Activated naive CD4-positive, alpha-beta T cell treated with anti-CD3 and anti-CD28 coated beads, Interleukin-2, amount 10 ng/mL, durations not matched to agents 7 days and 5 days (primary cell): ENCODE results near the gene PPP2R1B.

Source experiments
- CTCF ChIA-PET: fragments of 350-600 bp; sonication (Branson Sonifier 250); formaldehyde crosslinking; loops from one replicate; lab custom pipeline; 2021; ENCODE audit warnings: antibody characterized with exemption; lab: Charles Lee
- DNase-seq: peaks from one replicate; pipeline ENCODE4 v3.0.0-alpha.2; 2020
- H3K27ac Mint-ChIP-seq: one replicate; pipeline ENCODE4 v1.8.0; 2021; ENCODE audit warnings: mild to moderate bottlenecking, moderate library complexity, mixed read lengths
- H3K27me3 Mint-ChIP-seq: one replicate; pipeline ENCODE4 v1.8.0; 2021; ENCODE audit warnings: mild to moderate bottlenecking, mixed read lengths
- H3K36me3 Mint-ChIP-seq: one replicate; pipeline ENCODE4 v1.8.0; 2021; ENCODE audit warnings: mixed read lengths
- H3K4me1 Mint-ChIP-seq: one replicate; pipeline ENCODE4 v1.8.0; 2021; ENCODE audit warnings: mixed read lengths
- H3K4me3 Mint-ChIP-seq: one replicate; pipeline ENCODE4 v1.8.0; 2021; ENCODE audit warnings: mild to moderate bottlenecking, moderate library complexity, mixed read lengths
- H3K9me3 Mint-ChIP-seq: one replicate; pipeline ENCODE4 v1.8.0; 2021; ENCODE audit warnings: mixed read lengths

Gene PPP2R1B

GRCh38 chr11:111694851-111695250, 71.3 kb downstream of the PPP2R1B start:
- Mint-ChIP-seq H3K4me3 (no peak overlapping the region), H3K27ac (no peak overlapping the region), H3K9me3 (no peaks in the 10 kb centered on the region), H3K27me3 (no peaks in the 10 kb centered on the region), H3K36me3 (peaks cover 8% of the 10 kb centered on the region), H3K4me1 (no peaks in the 10 kb centered on the region)
- no peak for DNase-seq
- CTCF ChIA-PET, result no interaction called here

- Mint-ChIP-seq H3K4me1 (no peaks in the 10 kb centered on the region), H3K27ac (no peak overlapping the region), H3K9me3 (no peaks in the 10 kb centered on the region), H3K4me3 (no peak overlapping the region), H3K36me3 (peaks cover 12% of the 10 kb centered on the region), H3K27me3 (no peaks in the 10 kb centered on the region)
- CTCF ChIA-PET, result interaction anchor here (0.6 kb wide), 1 partner anchor 124 kb away, joined by 4 read pairs; no protein-coding TSS in a partner anchor
- DNase-seq, result no peak
Observed at GRCh38 chr11:111693224-111693937, 72.8 kb downstream of the PPP2R1B start.

- Mint-ChIP-seq H3K9me3 (no peaks in the 10 kb centered on the region), H3K27ac (no peak overlapping the region), H3K27me3 (no peaks in the 10 kb centered on the region), H3K36me3 (peaks cover 16% of the 10 kb centered on the region), H3K4me1 (no peaks in the 10 kb centered on the region), H3K4me3 (no peak overlapping the region)
- CTCF ChIA-PET, result no interaction called here
- DNase-seq, result no peak
Observed at GRCh38 chr11:111691741-111692140, 74.4 kb downstream of the PPP2R1B start.

DNA sequence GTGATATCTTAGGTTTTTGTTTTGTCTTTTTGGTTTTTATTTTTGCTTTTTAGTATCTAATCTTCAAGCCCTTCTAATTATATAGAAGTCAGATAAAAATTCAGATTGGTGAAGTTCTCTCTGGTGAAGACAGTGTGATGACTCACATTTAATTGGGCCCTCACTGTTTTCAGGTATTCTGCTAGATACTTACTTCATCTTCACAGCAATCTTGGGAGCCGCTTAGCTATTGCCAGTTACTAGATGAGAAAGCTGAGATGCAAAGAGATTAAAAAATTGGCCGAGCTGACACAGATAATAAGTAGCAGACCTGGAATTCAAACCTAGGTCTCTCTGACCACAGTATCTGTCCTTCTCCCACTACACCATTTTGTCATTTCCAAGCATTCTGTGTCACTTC, 75.0 kb downstream of the PPP2R1B start:
- CTCF ChIA-PET, result no interaction called here
- H3K4me1 Mint-ChIP-seq, result no peaks in the 10 kb centered on the region
- H3K4me3 Mint-ChIP-seq, result no peak overlapping the region
- no peak overlapping the region for H3K27ac Mint-ChIP-seq
- H3K36me3 Mint-ChIP-seq, result peaks cover 16% of the 10 kb centered on the region
- DNase-seq, result no peak
- H3K9me3 Mint-ChIP-seq, result no peaks in the 10 kb centered on the region
- H3K27me3 Mint-ChIP-seq, result no peaks in the 10 kb centered on the region

DNA sequence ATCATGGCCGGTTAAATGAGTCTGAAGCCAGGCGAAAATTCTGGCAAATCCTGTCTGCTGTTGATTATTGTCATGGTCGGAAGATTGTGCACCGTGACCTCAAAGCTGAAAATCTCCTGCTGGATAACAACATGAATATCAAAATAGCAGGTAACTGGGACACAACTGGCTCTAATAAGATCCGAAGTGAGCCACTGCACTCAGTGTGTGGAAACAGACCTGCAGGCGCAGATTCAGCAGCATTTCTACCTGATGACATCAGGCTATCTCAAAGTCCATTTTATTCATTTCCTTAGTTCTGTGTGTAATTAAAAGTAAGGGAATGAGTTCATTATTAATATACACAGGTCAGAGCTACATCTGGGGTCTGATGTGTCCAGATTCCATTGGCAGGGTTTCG, 78.2 kb downstream of the PPP2R1B start:
- Mint-ChIP-seq H3K27me3 (no peaks in the 10 kb centered on the region), H3K9me3 (no peaks in the 10 kb centered on the region), H3K27ac (no peak overlapping the region), H3K4me1 (no peaks in the 10 kb centered on the region), H3K4me3 (no peak overlapping the region), H3K36me3 (peaks cover 16% of the 10 kb centered on the region)
- CTCF ChIA-PET, result no interaction called here
- DNase-seq, result no peak

GRCh38 chr11:111684251-111684650, 81.9 kb downstream of the PPP2R1B start:
- H3K36me3 Mint-ChIP-seq, result peaks cover 9% of the 10 kb centered on the region
- no peak overlapping the region for H3K4me3 Mint-ChIP-seq
- H3K27me3 Mint-ChIP-seq, result no peaks in the 10 kb centered on the region
- H3K4me1 Mint-ChIP-seq, result no peaks in the 10 kb centered on the region
- no peak for DNase-seq
- H3K9me3 Mint-ChIP-seq, result no peaks in the 10 kb centered on the region
- CTCF ChIA-PET, result interaction anchor here (0.7 kb wide), 1 partner anchor 34 kb away, joined by 3 read pairs; no protein-coding TSS in a partner anchor
- H3K27ac Mint-ChIP-seq, result no peak overlapping the region

DNA sequence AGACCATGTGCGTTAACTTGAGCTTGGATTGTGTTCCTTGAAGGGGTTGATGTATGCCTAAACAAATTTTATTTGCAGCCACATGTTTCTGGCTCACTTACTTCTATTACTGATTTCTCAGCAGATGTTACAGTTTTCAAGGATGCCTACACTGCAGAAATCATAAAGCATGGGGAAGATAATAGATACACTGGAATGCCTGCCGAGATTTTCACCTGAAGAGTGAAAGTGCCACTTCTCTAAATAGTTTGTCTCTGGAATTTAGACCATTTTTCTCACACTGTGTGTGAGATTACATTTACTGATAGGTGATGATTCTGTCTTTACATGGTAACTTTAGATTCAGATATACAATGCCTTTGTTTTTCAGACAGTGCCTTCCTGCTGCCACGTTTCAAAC, 82.4 kb downstream of the PPP2R1B start:
- no peak overlapping the region for H3K27ac Mint-ChIP-seq
- CTCF ChIA-PET, result interaction anchor here (0.7 kb wide), 1 partner anchor 33 kb away, joined by 3 read pairs; no protein-coding TSS in a partner anchor
- peaks cover 4% of the 10 kb centered on the region for H3K36me3 Mint-ChIP-seq

GRCh38 chr11:111680486-111681175, 85.6 kb downstream of the PPP2R1B start:
- no peaks in the 10 kb centered on the region for H3K9me3 Mint-ChIP-seq
- no peaks in the 10 kb centered on the region for H3K27me3 Mint-ChIP-seq
- no peak for DNase-seq
- H3K4me1 Mint-ChIP-seq, result no peaks in the 10 kb centered on the region
- peaks cover 8% of the 10 kb centered on the region for H3K36me3 Mint-ChIP-seq
- no peak overlapping the region for H3K27ac Mint-ChIP-seq
- H3K4me3 Mint-ChIP-seq, result no peak overlapping the region
- CTCF ChIA-PET, result no interaction called here

More for the DNA sequence above, 82.4 kb downstream of the PPP2R1B start:
- no peak for DNase-seq
- H3K4me1 Mint-ChIP-seq, result no peaks in the 10 kb centered on the region
- H3K9me3 Mint-ChIP-seq, result no peaks in the 10 kb centered on the region
- H3K4me3 Mint-ChIP-seq, result no peak overlapping the region
- no peaks in the 10 kb centered on the region for H3K27me3 Mint-ChIP-seq
